Aortic smooth muscle cell (primary cell): ENCODE results near the gene IFT25. TPM values are rescaled to one million over a fixed set of nuclear protein-coding genes. Genes with fewer than 3 reads are reported as not detected.

Source experiments
- total RNA-seq: library from RNA; depleted of rRNA; stranded (reverse); fragments of >200 nt; gene quantifications from 2 replicates; pipeline ENCODE4 v1.2.3, GENCODE V29; 2014

IFT25 gene
- total RNA-seq, result 25.8 and 26.3 TPM in 2 replicates

GRCh38 chr1:53945433-53946251 is at the start of gene IFT25:
Gene IFT25, minus strand, starts transcription at chr1:53945699. Its CDS starts 5,617 bp downstream, at chr1:53940082.

GRCh38 chr1:53946252-53947171 is 1.0 kb upstream of the IFT25 start, which contains the start of gene LRRC42:
Gene LRRC42, plus strand, starts transcription at chr1:53946350. Its CDS starts 5,650 bp downstream, at chr1:53952000.

GRCh38 chr1:53893999-53894636 is 51.4 kb downstream of the IFT25 start, which contains the start of gene DIO1:
Gene DIO1, plus strand, starts transcription at chr1:53894187. Its CDS starts 24 bp downstream, at chr1:53894211.

GRCh38 chr1:53889304-53890298 is 55.9 kb downstream of the IFT25 start, which contains the start of gene YIPF1:
Gene YIPF1, minus strand, starts transcription at chr1:53889797. Its CDS starts 860 bp downstream, at chr1:53888937.

Other genes starting within 250 kb of the IFT25 start
- gene GLIS1, start 206.5 kb downstream of the IFT25 start, total RNA-seq, result 0.81 and 1.1 TPM in 2 replicates
- gene NDC1, start 107.4 kb downstream of the IFT25 start, total RNA-seq, result 10.4 and 15.9 TPM in 2 replicates
- 24.8 and 28.5 TPM in 2 replicates for gene YIPF1, start 55.9 kb downstream of the IFT25 start, total RNA-seq
- gene DIO1, start 51.5 kb downstream of the IFT25 start, total RNA-seq, result not detected in 2 replicates
- gene LRRC42, start 651 bp upstream of the IFT25 start, total RNA-seq, result 17.3 and 21.1 TPM in 2 replicates
- not detected in 2 replicates for gene LDLRAD1, start 72.5 kb upstream of the IFT25 start, total RNA-seq
- gene TMEM59, start 107.5 kb upstream of the IFT25 start, total RNA-seq, result 336 and 476 TPM in 2 replicates
- gene TCEANC2, start 107.9 kb upstream of the IFT25 start, total RNA-seq, result 3.2 and 3.7 TPM in 2 replicates
- not detected in 2 replicates for gene CDCP2, start 207.3 kb upstream of the IFT25 start, total RNA-seq